22Rv1 (cell line): ENCODE measurements around the gene CAVIN4.

ENCODE experiments used
- H3K27ac ChIP-seq: fragments of 450-650 bp; 2 replicates; pipeline ENCODE4 v1.5.1; 2017
- ZFX ChIP-seq: fragments of 450-650 bp; IDR thresholded peaks from 2 replicates; pipeline ENCODE4 v1.6.1; 2017; ENCODE audit warnings: antibody characterized with exemption, borderline replicate concordance
- TF ChIP-seq, protein P1 (sequence below): fragments of 450-650 bp; IDR thresholded peaks from 2 replicates; pipeline ENCODE4 v1.5.1; 2017; ENCODE audit warnings: mild to moderate bottlenecking

The CAVIN4 gene

GRCh38 chr9:100637787-100638186 is 59.9 kb downstream of the CAVIN4 start:
- no peak overlapping the region for H3K27ac ChIP-seq
- no peak for TF ChIP-seq ZFX
- TF ChIP-seq, protein P1, sequence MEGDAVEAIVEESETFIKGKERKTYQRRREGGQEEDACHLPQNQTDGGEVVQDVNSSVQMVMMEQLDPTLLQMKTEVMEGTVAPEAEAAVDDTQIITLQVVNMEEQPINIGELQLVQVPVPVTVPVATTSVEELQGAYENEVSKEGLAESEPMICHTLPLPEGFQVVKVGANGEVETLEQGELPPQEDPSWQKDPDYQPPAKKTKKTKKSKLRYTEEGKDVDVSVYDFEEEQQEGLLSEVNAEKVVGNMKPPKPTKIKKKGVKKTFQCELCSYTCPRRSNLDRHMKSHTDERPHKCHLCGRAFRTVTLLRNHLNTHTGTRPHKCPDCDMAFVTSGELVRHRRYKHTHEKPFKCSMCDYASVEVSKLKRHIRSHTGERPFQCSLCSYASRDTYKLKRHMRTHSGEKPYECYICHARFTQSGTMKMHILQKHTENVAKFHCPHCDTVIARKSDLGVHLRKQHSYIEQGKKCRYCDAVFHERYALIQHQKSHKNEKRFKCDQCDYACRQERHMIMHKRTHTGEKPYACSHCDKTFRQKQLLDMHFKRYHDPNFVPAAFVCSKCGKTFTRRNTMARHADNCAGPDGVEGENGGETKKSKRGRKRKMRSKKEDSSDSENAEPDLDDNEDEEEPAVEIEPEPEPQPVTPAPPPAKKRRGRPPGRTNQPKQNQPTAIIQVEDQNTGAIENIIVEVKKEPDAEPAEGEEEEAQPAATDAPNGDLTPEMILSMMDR = peak; percentile 26
